BE2C (cell line): ENCODE data around the gene S1PR1.

Source experiments
- DNase-seq: peaks from one replicate; pipeline ENCODE4 v3.0.0-alpha.2; 2020
- H3K27me3 ChIP-seq: fragments of 250-450 bp; sonication (Bioruptor Pico); 2 replicates; pipeline ENCODE4 v1.5.1; 2020; ENCODE audit warnings: mild to moderate bottlenecking
- H3K36me3 ChIP-seq: fragments of 250-450 bp; sonication (Bioruptor Pico); 2 replicates; pipeline ENCODE4 v1.5.1; 2020; ENCODE audit warnings: mild to moderate bottlenecking
- H3K4me1 ChIP-seq: fragments of 250-450 bp; sonication (Bioruptor Pico); 2 replicates; pipeline ENCODE4 v1.5.1; 2020
- H3K4me3 ChIP-seq: 2 replicates; pipeline ENCODE4 v1.5.1; 2011; ENCODE audit warnings: low read depth, low read length
- H3K9me3 ChIP-seq: fragments of 250-450 bp; sonication (Bioruptor Pico); 2 replicates; pipeline ENCODE4 v1.5.1; 2020
- TF ChIP-seq, protein P1 (sequence below): IDR thresholded peaks from 2 replicates; pipeline ENCODE4 v1.5.1; 2012; ENCODE audit warnings: mild to moderate bottlenecking, low read depth, low read length

Gene S1PR1

DNA sequence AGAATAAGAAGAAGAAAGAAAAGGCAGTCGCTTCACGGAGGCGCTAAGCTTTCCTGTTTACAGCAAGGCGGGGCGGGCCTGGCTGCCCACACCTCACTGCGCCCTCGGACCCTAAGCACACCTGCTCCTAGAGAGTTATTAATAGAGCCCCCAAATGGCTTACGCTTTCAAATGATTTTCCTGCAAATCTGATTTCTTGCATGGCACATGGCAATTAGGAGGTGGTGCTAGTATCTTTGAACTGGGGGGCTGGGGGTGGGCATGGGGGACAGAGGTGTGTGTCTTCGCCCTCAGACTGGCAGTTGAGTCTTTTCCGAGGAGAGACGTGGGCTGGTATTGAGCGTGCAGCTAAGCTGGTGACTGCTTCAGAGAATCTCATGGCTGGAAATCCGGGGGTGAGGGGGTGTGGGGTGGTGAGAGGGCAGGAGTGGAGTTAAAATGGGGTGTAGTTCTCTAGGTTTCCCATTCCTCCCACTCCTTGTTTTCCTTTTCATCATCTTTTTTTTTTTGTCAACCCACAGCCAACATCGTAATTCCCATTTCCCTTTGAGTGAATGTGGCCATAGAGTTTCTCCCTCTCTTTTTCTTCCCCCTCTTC is 1.3 kb downstream of the S1PR1 start:
- peak overlapping the region; percentile 84 for H3K4me3 ChIP-seq
- H3K27me3 ChIP-seq: no peaks in the 10 kb centered on the region
- no peaks in the 10 kb centered on the region for H3K9me3 ChIP-seq
- DNase-seq: no peak
- peaks cover 4% of the 10 kb centered on the region for H3K4me1 ChIP-seq
- TF ChIP-seq, protein P1, sequence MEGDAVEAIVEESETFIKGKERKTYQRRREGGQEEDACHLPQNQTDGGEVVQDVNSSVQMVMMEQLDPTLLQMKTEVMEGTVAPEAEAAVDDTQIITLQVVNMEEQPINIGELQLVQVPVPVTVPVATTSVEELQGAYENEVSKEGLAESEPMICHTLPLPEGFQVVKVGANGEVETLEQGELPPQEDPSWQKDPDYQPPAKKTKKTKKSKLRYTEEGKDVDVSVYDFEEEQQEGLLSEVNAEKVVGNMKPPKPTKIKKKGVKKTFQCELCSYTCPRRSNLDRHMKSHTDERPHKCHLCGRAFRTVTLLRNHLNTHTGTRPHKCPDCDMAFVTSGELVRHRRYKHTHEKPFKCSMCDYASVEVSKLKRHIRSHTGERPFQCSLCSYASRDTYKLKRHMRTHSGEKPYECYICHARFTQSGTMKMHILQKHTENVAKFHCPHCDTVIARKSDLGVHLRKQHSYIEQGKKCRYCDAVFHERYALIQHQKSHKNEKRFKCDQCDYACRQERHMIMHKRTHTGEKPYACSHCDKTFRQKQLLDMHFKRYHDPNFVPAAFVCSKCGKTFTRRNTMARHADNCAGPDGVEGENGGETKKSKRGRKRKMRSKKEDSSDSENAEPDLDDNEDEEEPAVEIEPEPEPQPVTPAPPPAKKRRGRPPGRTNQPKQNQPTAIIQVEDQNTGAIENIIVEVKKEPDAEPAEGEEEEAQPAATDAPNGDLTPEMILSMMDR: no peak
- no peaks in the 10 kb centered on the region for H3K36me3 ChIP-seq

DNA sequence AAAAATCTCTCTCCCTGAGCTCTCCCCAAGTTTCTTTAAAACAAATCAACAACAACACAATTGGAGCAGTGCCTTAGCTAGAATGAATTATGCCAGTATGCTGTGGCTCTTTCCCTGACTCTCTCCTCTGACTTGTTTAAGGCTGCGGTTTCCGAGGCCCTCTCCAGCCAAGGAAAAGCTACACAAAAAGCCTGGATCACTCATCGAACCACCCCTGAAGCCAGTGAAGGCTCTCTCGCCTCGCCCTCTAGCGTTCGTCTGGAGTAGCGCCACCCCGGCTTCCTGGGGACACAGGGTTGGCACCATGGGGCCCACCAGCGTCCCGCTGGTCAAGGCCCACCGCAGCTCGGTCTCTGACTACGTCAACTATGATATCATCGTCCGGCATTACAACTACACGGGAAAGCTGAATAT is 1.9 kb downstream of the S1PR1 start:
- TF ChIP-seq, protein P1: peak; percentile 96
- peaks cover 4% of the 10 kb centered on the region for H3K4me1 ChIP-seq
- no peaks in the 10 kb centered on the region for H3K27me3 ChIP-seq
- no peaks in the 10 kb centered on the region for H3K9me3 ChIP-seq
- peak overlapping the region; percentile 84 for H3K4me3 ChIP-seq
- peak; percentile 90 for DNase-seq
- H3K36me3 ChIP-seq: no peaks in the 10 kb centered on the region

DNA sequence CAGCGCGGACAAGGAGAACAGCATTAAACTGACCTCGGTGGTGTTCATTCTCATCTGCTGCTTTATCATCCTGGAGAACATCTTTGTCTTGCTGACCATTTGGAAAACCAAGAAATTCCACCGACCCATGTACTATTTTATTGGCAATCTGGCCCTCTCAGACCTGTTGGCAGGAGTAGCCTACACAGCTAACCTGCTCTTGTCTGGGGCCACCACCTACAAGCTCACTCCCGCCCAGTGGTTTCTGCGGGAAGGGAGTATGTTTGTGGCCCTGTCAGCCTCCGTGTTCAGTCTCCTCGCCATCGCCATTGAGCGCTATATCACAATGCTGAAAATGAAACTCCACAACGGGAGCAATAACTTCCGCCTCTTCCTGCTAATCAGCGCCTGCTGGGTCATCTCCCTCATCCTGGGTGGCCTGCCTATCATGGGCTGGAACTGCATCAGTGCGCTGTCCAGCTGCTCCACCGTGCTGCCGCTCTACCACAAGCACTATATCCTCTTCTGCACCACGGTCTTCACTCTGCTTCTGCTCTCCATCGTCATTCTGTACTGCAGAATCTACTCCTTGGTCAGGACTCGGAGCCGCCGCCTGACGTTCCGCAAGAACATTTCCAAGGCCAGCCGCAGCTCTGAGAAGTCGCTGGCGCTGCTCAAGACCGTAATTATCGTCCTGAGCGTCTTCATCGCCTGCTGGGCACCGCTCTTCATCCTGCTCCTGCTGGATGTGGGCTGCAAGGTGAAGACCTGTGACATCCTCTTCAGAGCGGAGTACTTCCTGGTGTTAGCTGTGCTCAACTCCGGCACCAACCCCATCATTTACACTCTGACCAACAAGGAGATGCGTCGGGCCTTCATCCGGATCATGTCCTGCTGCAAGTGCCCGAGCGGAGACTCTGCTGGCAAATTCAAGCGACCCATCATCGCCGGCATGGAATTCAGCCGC is 2.5 kb downstream of the S1PR1 start:
- H3K4me1 ChIP-seq: peaks cover 4% of the 10 kb centered on the region
- TF ChIP-seq, protein P1: no peak
- no peaks in the 10 kb centered on the region for H3K36me3 ChIP-seq
- H3K9me3 ChIP-seq: no peaks in the 10 kb centered on the region
- DNase-seq: no peak
- no peak overlapping the region for H3K4me3 ChIP-seq
- no peaks in the 10 kb centered on the region for H3K27me3 ChIP-seq

DNA sequence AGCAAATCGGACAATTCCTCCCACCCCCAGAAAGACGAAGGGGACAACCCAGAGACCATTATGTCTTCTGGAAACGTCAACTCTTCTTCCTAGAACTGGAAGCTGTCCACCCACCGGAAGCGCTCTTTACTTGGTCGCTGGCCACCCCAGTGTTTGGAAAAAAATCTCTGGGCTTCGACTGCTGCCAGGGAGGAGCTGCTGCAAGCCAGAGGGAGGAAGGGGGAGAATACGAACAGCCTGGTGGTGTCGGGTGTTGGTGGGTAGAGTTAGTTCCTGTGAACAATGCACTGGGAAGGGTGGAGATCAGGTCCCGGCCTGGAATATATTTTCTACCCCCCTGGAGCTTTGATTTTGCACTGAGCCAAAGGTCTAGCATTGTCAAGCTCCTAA is 3.2 kb downstream of the S1PR1 start:
- no peak overlapping the region for H3K4me3 ChIP-seq
- DNase-seq: no peak
- H3K9me3 ChIP-seq: no peaks in the 10 kb centered on the region
- H3K4me1 ChIP-seq: peaks cover 4% of the 10 kb centered on the region
- H3K27me3 ChIP-seq: no peaks in the 10 kb centered on the region
- no peaks in the 10 kb centered on the region for H3K36me3 ChIP-seq
- TF ChIP-seq, protein P1: no peak

DNA sequence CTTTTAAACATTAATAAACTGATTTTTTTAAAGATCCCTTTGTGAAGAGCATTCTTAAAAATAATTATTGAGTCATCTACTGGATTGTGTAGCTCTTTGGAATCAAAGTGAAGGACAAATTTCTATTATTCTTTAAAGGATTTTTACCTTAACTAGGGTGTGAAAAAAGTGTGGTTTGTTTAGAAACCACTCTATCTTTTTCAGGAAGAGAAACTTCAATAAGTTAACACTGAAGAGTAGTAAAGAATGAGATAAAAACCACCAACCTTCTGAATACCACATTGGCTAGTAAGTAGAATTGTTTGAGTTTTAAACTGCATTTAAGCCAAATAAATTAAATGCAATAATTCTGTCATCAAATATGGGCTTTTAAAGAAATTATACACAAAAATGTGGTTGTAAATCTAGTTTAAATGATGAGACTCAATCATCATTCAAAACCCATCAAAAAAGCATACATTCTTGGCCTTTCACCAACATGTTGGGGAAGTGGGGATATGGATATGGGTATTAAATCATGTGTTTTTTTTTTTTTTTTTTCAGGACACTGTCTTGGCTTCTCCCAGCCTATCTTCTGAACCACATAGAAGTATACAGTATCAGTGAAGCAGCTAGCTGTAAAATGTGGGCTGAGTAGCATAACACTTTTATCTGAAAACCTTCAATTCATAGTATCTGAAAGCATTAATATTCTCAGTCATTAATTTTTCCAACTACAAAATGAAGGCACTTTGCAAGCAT is 4.8 kb downstream of the S1PR1 start:
- Histone ChIP-seq H3K4me1 (no peaks in the 10 kb centered on the region), H3K9me3 (no peaks in the 10 kb centered on the region), H3K4me3 (no peak overlapping the region), H3K27me3 (no peaks in the 10 kb centered on the region), H3K36me3 (no peaks in the 10 kb centered on the region)
- TF ChIP-seq, protein P1: no peak
- DNase-seq: no peak
